ENCODE measurements around the gene LYPLAL1. TPM values are rescaled to one million over a fixed set of nuclear protein-coding genes. Genes with fewer than 3 reads are reported as not detected.

The LYPLAL1 gene
- total and polyA plus RNA-seq, 2 of the 8 experiments (the other 6 are each of a cell fraction or from before 2014, with no cell fraction given): 6.3 to 23.8 TPM

DNA sequence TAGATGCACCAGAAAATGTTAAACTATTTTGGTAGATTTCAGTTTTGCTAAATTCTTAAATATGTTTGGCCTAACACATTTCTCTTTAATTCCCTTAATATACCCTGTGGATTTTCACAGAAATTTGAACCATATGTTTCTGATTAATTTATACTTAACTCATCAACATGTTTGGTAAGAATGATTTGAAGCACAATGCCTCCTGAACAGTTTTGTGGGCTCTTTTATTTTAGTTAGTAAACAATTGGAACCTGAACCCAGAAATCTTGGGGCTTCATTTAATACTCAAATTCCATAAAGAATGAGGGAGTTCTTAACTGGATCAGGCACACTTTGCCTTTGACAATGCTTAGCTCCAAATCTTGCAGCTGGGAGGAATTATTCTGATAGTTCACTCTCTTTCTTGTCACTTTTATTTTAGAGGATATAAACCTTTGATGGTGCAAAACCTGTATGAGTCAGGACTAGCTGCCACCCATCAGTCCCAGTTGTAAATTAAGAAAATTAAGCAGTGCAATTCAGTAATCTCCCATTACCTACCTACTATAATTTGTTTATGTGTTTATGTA is 24.6 kb upstream of the LYPLAL1 start:
- no peak overlapping the region for H2AFZ ChIP-seq (ENCODE audit: low read length)
- H3K23ac ChIP-seq (ENCODE audit: insufficient read length): no peak overlapping the region
- POLR2A ChIA-PET (ENCODE audit: partially characterized antibody): no interaction called here
- TF ChIP-seq FOSL1 (IDR thresholded peaks at IDR 0.05; ENCODE audit: insufficient read depth, low read depth, low read length) (no peak), SUZ12 (IDR thresholded peaks at IDR 0.05; ENCODE audit: low read length) (no peak), TBP (IDR thresholded peaks at IDR 0.05; ENCODE audit: low read depth, low read length) (no peak), BRCA1 (IDR thresholded peaks at IDR 0.05; ENCODE audit: low read depth, low read length) (no peak)
- TF ChIP-seq, protein P1, sequence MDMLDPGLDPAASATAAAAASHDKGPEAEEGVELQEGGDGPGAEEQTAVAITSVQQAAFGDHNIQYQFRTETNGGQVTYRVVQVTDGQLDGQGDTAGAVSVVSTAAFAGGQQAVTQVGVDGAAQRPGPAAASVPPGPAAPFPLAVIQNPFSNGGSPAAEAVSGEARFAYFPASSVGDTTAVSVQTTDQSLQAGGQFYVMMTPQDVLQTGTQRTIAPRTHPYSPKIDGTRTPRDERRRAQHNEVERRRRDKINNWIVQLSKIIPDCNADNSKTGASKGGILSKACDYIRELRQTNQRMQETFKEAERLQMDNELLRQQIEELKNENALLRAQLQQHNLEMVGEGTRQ (IDR thresholded peaks at IDR 0.05; ENCODE audit: low read length): no peak

More for the DNA sequence above, 24.6 kb upstream of the LYPLAL1 start:
- no peak overlapping the region for H4K8ac ChIP-seq (ENCODE audit: extremely low read depth, insufficient read depth, low read length)
- no peak overlapping the region for H2BK5ac ChIP-seq (ENCODE audit: low read depth, low read length)
- H3K79me1 ChIP-seq (ENCODE audit: low read depth, low read length): no peaks in the 10 kb centered on the region
- H3K56ac ChIP-seq (replicated peaks; ENCODE audit: insufficient read length, low read depth, low read length): no peak overlapping the region
- H4K20me1 ChIP-seq (replicated peaks in 1 of 2; ENCODE audit: control insufficient read depth in 1 of 2, insufficient read depth in 2 of 2, low read length in 2 of 2): no peaks in the 10 kb centered on the region
- no peak overlapping the region for H3K4ac ChIP-seq (replicated peaks; ENCODE audit: insufficient read length, low read depth, low read length)
- no peak overlapping the region for H2BK120ac ChIP-seq (replicated peaks; ENCODE audit: low read depth, low read length)
- no peak for DNase-seq (ENCODE audit: low read depth in 1 of 2, low spot score in 2 of 2)
- H3K79me2 ChIP-seq (ENCODE audit: control insufficient read depth in 1 of 2, insufficient read depth in 2 of 2, low read length in 2 of 2): no peaks in the 10 kb centered on the region
- H3K23me2 ChIP-seq (ENCODE audit: low read depth, low read length): no peaks in the 10 kb centered on the region
- H3K27me3 ChIP-seq (replicated peaks in 1 of 4; ENCODE audit: control insufficient read depth in 3 of 4, extremely low read depth in 1 of 4, insufficient read depth in 3 of 4, low read length in 3 of 4): no peaks in the 10 kb centered on the region
- H3K4me1 ChIP-seq (replicated peaks in 1 of 4; ENCODE audit: control insufficient read depth in 3 of 4, insufficient read depth in 4 of 4, low read length in 3 of 4): no peaks in the 10 kb centered on the region
- no peak overlapping the region for H2BK20ac ChIP-seq (ENCODE audit: low read length)
- no peak overlapping the region for H3K18ac ChIP-seq (ENCODE audit: extremely low read depth, low read length)
- no peak for FAIRE-seq
- CTCF ChIA-PET (ENCODE audit: partially characterized antibody): no interaction called here
- no peaks in the 10 kb centered on the region for H3K36me3 ChIP-seq (ENCODE audit: control insufficient read depth in 2 of 4, insufficient read depth in 4 of 4, low read length in 3 of 4)
- H4K5ac ChIP-seq (ENCODE audit: insufficient read length, low read depth, low read length): no peak overlapping the region
- no peak overlapping the region for H3K14ac ChIP-seq (ENCODE audit: insufficient read length)
- no peak overlapping the region for H3K27ac ChIP-seq (ENCODE audit: low read depth, low read length)
- H2BK12ac ChIP-seq (ENCODE audit: low read depth, low read length): no peak overlapping the region
- H2AK5ac ChIP-seq (ENCODE audit: low read depth, low read length): no peak overlapping the region
- H3K9ac ChIP-seq (replicated peaks in 1 of 4; ENCODE audit: extremely low read depth in 1 of 4, low read depth in 3 of 4, low read length in 3 of 4): no peak overlapping the region
- no peak overlapping the region for H3K4me3 ChIP-seq (ENCODE audit: extremely low read depth in 1 of 4, insufficient read depth in 2 of 4, low read depth in 3 of 4, low read length in 4 of 4)
- H3K4me2 ChIP-seq (ENCODE audit: insufficient read depth in 1 of 2, low read depth in 2 of 2, low read length in 2 of 2): no peak overlapping the region
- H3K9me3 ChIP-seq (ENCODE audit: insufficient read depth in 2 of 2, low read depth in 1 of 2, low read length in 1 of 2): no peaks in the 10 kb centered on the region
- no peak overlapping the region for H2BK15ac ChIP-seq (ENCODE audit: low read length)
- H4K91ac ChIP-seq (replicated peaks; ENCODE audit: insufficient read length, low read length): no peak overlapping the region

All from H1 (cell line).